ENCODE data around the gene IL1R2. TPM values are rescaled to one million over a fixed set of nuclear protein-coding genes. Genes with fewer than 3 reads are reported as not detected.

Gene IL1R2
- total RNA-seq, 2 donors from 2014 or later, result 77.7 to 81.1 TPM

DNA sequence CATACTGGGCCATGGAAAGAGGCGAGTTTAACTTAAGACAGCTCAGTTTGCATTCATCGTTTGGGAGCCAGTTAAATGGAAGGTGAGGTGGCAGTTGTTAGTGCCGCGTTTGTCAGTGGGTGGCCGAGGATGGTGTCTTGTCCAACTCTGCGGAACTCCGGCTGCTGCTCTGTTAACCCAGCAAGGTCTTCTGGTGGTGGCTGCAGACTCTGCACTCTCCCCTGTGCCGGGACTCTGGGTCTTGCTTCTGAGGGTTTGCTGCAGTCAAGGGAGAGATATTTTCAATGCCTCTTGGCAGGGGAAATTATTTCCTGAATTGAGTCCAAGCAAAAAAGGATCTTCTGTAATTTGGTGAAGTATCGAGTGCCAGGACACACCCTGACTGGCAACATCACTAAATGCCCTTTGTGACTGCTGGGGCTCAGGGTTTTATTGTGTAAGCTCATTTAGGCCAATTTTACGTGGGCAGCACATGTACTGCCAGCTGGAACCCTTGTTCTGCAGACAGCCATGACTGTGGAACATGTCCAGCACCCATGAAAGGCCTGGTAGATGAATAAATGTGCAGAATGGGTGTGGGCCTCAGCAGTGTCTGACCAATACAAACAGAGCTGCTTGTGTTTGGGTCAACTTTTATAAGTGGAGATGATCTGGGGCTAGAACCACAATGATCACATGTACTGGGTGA is 58.1 kb downstream of the IL1R2 start:
- intact Hi-C loops (cut with DNase I, micrococcal nuclease), result no loop called here
- DNase-seq (peak; percentile 40 to 77), ATAC-seq (peak; percentile 84)

DNA sequence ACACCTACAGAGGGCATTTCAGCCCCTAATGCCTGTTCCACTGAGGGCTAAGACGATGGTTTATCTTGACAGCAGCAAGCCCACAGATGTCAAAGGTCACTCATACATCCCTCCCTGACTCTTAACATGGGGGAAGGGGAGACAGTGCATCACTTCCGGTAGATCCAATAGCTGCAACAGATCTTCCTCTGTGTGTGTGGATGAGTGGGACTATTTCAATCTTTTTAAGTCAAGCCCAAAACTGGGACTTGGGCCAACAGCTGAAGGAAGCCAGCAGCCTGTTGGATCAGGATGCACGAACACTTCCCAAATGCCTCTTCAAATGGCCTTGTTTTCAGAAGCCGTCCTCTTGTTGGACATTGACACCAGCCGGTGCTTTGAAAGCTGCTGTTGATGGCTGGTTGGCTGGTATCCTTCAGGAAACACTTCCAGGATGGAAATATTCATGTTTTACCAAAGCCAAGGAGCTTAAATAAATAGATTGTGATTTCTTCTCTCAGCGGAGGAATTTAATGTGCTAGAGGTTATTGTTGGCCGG is 59.2 kb downstream of the IL1R2 start:
- DNase-seq, result peak; percentile 55 to 78
- intact Hi-C loops (cut with DNase I, micrococcal nuclease), result no loop called here
- no peak for ATAC-seq

DNA sequence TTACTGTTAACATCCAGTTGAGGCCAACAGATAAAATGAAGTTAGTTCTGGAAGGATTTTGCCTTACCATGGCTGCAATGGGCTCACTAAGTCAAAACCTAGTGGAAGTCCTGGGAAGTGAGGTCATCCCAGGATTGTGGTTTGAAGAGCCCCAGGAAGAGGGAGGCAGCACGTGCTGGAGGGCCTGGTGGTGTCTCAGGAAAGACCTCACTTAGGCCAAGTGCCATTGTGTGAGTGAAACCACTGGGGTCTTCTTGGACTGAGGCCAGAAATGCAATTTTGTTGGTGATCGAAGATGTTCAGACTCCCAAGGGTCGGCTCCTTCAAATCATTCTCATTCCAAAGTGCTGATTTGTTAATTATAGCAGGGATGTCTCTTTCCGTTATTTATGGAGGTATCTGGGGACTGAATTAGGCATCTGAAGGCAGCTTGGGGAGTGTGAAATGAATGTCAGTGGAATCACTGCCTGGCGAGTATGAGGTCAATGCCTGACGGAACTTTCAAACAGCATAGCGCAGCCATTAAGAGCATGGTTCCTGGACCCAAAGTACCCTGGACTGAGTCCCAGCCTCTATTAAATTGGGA is 60.0 kb downstream of the IL1R2 start:
- DNase-seq (no peak), ATAC-seq (no peak)
- intact Hi-C loops (cut with DNase I, micrococcal nuclease), result no loop called here

DNA sequence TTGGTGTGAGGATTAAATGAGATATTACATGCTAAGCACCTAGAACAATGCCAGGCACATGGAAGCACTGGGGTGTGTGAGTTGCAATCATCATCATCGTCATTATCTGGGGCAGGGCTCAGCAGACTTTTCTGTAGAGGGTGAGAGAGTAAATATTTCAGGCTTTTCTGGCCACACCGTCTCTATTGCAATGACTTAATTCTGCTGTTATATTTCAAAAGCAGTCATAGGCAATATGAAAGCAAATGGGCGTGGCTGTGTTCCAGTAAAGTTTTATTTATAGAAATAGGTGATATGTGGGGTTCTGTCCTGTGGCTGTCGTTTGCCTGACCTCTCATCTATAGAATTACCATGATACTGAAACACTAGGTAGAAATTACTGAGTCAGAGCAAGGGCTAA is 60.6 kb downstream of the IL1R2 start:
- ATAC-seq (no peak), DNase-seq (no peak)
- intact Hi-C loops (cut with DNase I, micrococcal nuclease), result no loop called here

DNA sequence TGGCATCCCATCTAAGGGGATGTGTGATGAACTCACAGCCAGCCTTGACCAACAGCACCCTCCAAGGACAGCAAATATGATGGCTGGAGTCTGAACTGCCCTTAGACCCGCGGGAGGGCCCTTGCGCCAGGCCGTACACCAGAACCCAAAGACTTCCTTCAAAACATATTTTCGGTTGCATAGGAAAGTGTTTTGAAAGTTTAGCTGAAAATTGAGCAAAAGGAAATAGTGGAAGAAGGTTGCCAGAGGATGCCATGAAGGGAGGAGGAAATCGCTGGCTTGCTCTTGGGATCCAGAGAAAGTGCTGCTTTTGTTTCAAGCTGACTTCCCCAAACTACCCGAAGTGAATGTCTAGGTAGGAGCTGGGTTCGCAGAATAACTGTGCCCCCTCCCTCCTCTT is 61.3 kb downstream of the IL1R2 start:
- ATAC-seq (no peak), DNase-seq (no peak)
- intact Hi-C loops (cut with DNase I, micrococcal nuclease), result no loop called here

DNA sequence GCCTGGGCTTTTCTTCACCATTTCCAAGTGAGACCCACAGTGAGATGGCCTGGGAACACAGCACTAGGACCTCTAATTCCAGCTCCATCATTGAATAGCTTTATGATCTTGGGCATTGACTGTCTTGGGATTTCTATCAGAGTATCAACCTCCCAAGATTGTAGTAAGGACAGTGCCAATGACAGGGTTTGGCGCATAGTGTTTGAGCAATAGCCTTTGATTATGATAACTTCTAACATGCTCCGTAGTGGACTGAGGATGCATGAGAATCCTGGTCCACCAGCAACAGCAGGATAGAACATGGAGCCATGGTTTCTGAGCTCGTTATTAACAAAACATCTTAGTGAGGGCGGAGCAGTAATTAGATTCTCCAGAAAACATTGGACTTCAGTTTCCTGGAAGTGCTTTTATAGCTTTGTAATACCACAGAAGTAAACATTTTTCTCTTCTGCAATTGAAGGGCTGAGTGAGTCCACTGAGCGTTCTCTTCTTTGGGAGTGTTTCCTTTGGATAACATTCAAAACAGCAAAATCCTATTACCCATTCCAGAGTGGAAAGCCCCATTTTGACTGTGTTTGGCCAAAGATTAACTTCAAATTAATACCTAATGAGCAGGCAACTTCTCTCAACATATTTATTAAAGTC is 63.7 kb downstream of the IL1R2 start:
- intact Hi-C loops (cut with DNase I, micrococcal nuclease), result no loop called here
- DNase-seq (no peak), ATAC-seq (no peak)

DNA sequence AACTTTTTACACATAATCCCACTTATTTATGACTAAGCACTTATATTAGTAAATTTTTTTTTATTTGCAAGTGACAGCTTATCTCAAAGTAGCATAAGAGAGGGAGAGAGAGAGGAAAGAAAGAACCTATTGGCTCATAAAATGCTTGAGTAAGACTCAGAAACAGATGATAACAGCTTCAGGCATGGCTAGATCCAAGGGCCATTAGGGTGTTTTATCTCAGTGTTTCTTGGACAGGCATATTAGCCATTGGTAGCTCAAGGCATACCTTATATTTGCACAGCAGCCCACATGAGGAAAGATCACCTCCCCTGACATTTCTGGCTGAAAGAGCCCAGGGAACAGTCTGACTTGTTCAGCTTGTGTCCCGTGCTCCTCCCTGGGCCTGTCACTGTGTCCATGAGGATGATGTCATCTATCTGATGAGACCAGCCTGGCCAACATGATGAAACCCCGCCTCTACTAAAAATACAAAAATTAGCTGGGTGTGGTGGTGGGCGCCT is 64.4 kb downstream of the IL1R2 start:
- ATAC-seq (no peak), DNase-seq (no peak)
- intact Hi-C loops (cut with DNase I, micrococcal nuclease), result no loop called here

DNA sequence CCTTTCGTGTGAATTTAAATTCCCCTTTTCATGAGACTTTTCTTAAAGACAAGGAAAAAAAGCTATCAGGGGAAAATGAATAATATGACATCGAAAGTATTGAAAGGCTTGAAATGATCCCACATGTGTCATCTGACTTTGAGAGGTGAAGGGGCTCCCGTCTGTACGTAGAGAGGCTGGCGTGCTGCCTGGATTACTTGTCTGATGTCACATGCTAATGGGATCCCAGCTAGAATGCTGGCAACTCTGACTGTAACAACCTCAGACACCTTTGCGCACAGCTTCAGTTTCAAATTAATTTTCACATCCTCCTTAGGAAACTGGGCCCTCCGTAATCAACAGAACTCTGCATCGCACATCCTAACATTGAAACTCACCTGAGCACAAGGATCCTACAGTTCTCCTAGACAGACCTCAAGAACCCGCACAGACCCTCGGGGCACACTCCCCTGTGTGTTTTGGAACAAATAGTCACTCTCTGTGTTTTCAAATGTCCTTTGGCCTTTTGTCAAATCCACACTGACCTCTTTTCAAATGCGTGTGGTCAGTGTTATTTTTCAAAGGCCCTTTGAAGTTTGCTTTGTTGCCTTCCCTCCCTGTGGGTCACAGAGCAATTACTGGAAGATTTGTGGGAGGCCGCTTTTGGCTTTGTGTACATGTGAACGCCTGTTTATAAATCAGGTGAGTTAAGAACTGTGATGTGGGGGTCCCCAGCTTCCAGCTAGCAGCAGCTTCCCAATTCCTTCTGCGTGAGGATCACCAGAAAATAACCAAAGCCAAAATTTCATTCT is 65.9 kb downstream of the IL1R2 start:
- no peak for ATAC-seq
- DNase-seq, result no peak
- intact Hi-C loops (cut with DNase I, micrococcal nuclease), result no loop called here

DNA sequence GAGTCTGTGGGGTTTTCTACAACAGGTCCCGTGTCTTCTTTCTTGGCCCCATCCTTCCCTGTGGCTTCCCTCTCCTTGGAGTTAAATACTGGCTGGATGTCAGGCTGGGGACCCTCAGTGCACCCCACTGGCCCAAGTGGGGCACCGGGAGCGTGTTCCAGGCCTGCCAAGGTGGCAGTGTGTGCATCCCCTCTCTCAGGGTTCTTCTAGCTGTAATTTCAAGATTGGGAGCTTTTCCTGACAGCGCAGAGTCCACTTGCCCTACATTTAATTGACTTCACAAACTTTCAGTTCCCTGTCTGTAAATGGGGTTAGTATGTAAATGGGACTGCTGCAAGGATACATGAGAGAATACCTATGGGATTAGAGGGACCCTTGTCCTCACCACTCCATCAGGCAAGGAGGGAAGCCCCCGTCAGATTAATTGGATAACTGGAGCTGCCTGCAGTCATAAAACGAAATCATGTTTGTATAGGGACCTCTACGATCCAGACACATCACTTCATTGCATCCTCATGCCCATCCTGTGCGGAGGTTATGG is 66.6 kb downstream of the IL1R2 start:
- intact Hi-C loops (cut with DNase I, micrococcal nuclease), result no loop called here
- no peak for ATAC-seq

DNA sequence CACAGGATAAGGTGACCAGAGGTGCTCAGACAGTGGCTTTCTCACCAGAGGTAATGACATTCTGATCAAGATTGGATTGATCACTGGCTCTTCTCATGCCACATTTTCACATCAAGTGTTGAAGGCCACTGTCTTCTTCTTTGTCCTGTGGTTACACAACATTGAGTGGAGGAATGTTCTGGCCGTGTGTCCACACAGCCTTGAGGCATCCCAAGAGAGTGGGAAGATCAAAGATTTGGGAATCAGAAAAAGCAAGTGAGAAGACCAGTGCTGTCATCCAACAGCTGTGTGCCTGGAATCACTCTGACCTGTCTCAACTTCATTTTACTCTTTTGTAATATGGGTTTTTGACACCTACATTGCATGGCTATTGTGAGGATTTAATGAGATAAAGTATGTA is 67.4 kb downstream of the IL1R2 start:
- intact Hi-C loops (cut with DNase I, micrococcal nuclease), result no loop called here
- DNase-seq (no peak), ATAC-seq (no peak)

More for the DNA sequence above, 66.6 kb downstream of the IL1R2 start:
- no peak for DNase-seq

DNA sequence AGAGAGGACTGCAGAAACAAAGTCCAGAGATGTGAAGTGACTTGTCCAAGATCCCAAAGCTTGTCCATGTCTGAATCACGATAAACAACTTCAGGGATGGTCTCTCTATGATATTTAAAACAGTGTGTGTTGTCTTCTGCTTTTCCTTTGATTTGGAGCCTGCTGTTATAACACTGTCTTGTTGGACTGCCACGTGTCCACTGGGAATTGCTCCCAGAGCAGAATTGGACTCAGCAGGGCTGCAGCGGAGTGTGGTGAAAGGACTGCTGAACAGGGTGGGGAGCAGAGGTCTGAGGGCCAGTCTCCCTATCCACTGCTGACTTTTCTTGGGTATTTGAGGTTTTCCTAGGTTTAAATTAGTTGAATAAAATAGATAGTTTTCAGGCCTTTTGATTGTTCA is 68.3 kb downstream of the IL1R2 start:
- intact Hi-C loops (cut with DNase I, micrococcal nuclease), result no loop called here
- DNase-seq, result no peak
- ATAC-seq, result no peak

DNA sequence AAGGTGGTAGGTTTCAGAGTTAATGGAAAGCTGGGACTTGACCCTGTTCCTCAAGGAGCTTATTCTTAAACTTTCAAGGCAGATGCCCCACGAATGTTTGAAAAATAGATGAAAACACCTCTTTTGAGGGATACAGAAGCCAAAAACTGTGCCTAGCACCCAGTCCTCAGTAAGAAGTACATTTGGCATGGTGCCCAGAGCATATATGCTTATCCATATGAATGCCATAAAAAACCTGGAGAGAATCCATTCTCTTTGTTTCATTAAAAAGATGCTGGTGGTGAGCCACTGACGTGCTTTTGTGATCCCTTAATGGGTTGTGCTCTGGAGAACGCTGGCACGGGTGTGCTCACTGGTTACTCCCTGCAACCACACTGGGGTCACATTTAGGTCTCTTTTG is 69.0 kb downstream of the IL1R2 start:
- ATAC-seq, result no peak
- intact Hi-C loops (cut with DNase I, micrococcal nuclease), result no loop called here
- DNase-seq, result no peak

DNA sequence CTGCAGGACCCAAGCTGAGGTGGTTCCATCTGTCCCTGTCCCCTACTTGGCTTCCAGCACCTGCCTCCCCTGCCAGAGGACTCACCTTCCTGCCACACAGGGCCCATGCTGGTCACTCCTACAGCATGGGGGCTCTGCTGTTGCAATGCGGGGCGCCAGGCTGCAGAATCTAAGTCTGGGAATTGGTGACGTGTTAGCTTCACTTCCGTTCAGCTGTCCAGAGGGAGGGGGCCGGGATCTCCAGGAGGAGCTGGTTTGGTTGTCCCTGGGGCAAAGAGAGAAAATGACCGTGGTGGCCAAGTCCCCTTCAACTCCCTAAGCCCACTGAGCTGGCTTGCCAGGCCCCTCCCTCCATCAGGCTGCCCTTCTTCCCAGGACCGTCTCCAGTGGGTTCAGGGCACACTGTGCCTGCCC is 69.5 kb downstream of the IL1R2 start:
- ATAC-seq (no peak), DNase-seq (no peak)
- intact Hi-C loops (cut with DNase I, micrococcal nuclease), result no loop called here

DNA sequence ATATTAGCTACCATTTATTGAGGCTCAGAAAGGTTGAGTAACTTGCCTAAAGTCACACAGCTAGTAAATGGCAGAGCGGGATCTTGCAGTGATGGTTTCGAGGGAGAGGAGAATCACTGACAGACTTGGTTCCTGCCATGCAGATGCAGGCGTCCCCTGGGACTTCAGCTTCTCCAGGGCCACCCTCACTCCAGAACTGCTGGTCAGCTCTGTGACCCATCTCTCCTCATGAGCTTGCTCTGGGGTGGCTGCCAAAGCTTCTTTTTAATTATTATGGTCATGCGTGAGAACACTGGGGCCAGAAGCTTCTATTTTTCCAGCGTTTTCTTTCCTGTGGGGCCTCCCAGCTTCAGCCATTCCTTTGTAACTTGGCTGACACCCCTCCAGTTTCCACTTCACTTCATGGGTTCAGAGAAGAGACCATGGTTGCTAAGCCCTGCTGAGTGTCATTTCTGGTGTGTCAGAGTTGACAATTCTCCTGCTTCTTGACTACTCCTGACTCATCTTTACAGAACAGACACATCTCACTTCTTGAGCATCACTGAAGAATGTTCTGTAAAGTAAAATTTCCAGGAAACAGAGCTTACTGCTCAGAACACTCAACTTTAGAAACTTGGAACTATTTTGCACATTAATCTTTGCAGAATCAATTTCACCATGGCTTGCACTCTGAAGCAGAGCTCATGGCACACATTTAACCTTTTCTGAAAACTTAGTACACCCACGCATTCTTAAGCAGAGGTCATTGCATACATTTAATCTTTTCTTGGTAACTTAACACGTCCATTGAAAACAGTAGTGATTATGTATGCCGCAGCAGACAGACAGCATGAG is 70.4 kb downstream of the IL1R2 start:
- DNase-seq (peak in 1 of 2 donors; percentile 38), ATAC-seq (no peak)
- intact Hi-C loops (cut with DNase I, micrococcal nuclease), result no loop called here

DNA sequence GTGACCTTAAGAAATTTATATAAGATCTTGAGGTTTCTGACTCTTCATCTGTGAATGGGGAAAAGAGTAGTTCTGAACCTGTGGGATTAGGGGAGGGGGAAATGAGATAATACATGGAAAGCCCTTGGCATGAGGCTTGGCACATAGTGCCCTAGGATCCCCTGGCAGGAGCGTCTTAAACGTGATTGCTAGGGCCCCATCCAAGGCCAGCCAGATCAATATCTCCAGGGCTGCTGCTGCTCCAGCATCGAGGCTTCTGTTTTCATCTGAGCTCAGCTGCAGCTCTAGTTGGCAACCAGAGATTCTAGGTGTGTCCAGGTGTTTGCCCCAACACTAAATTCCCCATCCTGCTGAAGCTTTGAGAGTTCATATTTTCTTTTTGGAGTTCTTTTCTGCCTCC is 71.0 kb downstream of the IL1R2 start:
- intact Hi-C loops (cut with DNase I, micrococcal nuclease), result no loop called here
- ATAC-seq (no peak), DNase-seq (no peak)

DNA sequence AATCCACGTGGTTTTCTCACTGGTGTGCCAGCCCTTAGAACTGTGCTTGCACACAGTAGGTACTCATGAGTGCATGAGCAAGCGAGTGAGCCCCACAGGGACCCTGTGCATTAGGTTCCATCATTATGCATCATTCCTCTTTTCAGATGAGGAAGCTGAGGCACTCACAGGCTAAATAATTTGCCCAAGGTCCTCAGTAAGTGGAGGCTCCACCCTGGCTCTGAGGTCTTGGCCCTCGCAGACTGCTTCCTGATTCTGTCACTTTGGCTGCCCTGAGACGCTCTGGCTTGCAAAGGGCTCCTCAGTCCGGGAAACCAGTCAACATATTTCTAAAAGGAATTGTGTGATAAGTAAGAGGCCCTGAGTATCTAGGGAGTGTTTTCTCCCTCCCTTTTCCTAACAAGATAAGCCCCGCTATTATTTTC is 71.7 kb downstream of the IL1R2 start:
- ATAC-seq (peak; percentile 35), DNase-seq (peak in 1 of 2 donors; percentile 47)
- intact Hi-C loops (cut with DNase I, micrococcal nuclease), result no loop called here

DNA sequence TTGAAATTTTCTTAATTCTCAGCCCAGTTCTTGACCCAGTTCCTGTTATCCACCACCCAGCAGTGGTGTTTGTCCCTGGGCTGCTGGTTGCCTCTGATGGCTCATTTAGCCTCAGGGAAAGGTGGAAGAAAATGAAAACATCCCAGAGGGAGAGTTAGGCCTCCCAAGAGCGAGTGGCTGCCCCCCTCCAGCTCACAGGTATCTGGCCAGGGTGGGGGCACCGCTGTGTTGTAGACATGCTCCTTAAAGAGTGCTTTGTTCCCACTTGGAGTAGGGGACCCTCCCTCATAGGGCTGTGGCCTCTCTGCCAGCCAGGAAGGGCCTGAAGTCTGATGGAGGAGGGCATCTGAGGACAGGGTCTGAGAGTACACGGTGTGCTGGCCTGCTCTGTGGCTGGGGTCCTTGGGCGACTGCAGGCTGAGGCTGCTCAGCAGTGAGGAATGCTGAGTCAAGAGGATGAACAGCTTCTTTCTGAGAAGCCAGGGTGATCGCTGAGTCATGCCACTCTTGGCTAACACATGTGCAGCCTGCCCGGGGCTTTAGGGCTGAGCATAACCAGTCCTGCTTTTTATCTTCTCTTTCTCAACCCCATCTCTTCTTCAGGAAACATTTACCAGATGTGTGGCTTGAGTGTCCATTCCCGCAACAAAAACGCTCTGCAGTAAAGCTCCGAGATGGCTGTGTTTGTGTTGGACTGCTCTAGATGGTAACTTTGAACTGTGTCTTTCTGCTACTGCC is 72.3 kb downstream of the IL1R2 start:
- intact Hi-C loops (cut with DNase I, micrococcal nuclease), result no loop called here
- peak; percentile 62 to 91 for DNase-seq
- ATAC-seq, result peak; percentile 89
